Measurements from ENCODE around the gene EHD1. TPM values are rescaled to one million over a fixed set of nuclear protein-coding genes. Genes with fewer than 3 reads are reported as not detected.

Gene EHD1
- total and polyA plus RNA-seq, 3 donors from 2014 or later = 230 to 455 (median 328) TPM

DNA sequence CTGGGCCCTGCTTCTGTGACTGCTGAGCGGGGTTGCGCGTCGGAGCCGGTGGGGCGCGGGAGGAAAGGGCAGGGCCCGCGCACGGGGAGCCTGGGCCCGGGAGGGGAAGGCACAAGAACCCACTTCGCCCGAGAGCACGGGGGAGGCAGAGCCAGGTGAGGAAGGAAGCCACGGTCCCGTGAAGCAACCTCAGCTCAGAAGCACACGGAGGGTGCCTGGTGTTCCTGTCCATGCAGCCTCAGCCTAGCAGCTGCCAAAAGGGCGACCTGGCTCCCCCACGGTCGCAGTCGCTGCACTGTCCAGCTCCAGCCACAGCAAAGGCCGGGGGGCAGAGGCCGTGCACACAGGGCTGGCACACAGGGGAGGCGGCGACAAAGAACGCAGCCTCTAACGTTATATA is 24.7 kb downstream of the EHD1 start:
- TF ChIP-seq, protein P1, sequence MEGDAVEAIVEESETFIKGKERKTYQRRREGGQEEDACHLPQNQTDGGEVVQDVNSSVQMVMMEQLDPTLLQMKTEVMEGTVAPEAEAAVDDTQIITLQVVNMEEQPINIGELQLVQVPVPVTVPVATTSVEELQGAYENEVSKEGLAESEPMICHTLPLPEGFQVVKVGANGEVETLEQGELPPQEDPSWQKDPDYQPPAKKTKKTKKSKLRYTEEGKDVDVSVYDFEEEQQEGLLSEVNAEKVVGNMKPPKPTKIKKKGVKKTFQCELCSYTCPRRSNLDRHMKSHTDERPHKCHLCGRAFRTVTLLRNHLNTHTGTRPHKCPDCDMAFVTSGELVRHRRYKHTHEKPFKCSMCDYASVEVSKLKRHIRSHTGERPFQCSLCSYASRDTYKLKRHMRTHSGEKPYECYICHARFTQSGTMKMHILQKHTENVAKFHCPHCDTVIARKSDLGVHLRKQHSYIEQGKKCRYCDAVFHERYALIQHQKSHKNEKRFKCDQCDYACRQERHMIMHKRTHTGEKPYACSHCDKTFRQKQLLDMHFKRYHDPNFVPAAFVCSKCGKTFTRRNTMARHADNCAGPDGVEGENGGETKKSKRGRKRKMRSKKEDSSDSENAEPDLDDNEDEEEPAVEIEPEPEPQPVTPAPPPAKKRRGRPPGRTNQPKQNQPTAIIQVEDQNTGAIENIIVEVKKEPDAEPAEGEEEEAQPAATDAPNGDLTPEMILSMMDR (IDR thresholded peaks at IDR 0.05) = no peak
- no peak for TF ChIP-seq POLR2A (IDR thresholded peaks at IDR 0.05)

DNA sequence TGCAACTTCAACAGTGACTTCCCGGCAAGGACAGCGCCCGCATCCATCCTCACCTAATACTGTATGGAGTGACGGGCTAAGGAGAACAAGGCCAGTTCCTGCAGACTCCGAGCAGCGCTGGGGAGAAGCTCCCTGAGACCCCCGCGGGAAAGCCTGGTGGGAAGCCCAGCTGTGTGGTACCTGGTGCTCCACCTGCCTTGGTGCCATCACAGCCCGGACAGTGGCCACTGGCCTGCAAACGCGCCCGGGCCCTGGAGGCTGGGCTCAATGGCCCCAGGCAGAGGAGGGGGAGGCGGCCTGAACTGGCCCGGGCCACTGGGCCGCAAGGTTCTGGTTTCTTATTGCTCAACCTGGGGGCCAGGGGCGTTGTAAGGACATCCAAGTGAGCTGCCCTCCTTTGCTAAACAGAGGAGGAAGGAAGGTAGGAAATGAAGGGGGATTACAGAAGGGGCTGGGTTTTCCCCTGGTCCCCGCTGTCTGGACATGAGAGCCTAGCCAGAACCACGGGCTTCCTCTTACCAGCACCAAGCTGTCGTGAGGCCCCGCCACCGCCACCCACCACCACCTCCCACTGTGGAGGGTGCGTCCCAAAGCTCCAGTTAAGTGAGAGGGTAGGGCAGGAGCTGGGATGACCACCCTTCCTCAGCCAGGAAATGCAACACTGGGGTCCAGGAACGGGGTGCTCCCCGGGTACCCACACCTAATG is 25.5 kb downstream of the EHD1 start:
- Histone ChIP-seq H3K27me3 (no peaks in the 10 kb centered on the region), H3K9me3 (no peaks in the 10 kb centered on the region), H3K4me3 (no peak overlapping the region), H3K4me1 (peaks cover 17% of the 10 kb centered on the region), H3K27ac (no peak overlapping the region), H3K36me3 (ENCODE audit: low read depth, missing control alignments) (no peaks in the 10 kb centered on the region)
- 86 to 88% methylated on average over 20 to 24 of the region's 24 CpGs for WGBS, 2 donors
- intact Hi-C loops (cut with DNase I; ENCODE audit: low total_unique reads) = no loop called here
- DNase-seq = no peak
- TF ChIP-seq, protein P1 (IDR thresholded peaks at IDR 0.05) = no peak
- no peak for TF ChIP-seq POLR2A (IDR thresholded peaks at IDR 0.05)

More for the DNA sequence above, 24.7 kb downstream of the EHD1 start:
- no peaks in the 10 kb centered on the region for H3K36me3 ChIP-seq (ENCODE audit: low read depth, missing control alignments)
- no peak overlapping the region for H3K27ac ChIP-seq
- no peak overlapping the region for H3K4me3 ChIP-seq
- H3K4me1 ChIP-seq = peaks cover 17% of the 10 kb centered on the region
- no peaks in the 10 kb centered on the region for H3K27me3 ChIP-seq
- DNase-seq = no peak
- 80 to 88% methylated on average over 27 of the region's 27 CpGs for WGBS, 2 donors
- intact Hi-C loops (cut with DNase I; ENCODE audit: low total_unique reads) = no loop called here
- no peaks in the 10 kb centered on the region for H3K9me3 ChIP-seq

DNA sequence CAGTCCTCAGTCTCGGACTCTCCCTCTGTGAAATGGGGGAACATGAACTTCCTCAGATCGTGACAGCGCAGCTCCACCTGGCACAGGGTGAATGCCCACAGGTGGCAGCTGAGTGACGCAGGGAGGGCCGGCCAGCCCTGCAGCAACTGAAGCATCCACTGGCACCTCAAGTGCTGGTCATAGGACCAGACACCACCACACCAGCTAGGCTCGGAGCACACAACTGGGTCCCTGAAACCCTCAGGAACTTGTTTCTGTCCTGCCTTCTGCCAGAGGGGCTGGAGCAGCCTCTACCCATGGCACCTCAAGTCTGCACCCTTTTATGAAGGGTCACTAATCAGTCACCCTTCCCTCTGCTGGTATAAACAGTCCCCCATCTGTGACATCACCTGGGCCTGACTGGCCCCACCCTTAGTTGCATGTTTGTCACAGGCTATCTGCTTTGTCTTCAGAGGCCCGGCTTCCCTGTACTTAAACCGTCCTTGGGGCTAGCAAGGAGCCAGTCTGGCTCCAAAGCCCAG is 26.5 kb downstream of the EHD1 start:
- DNase-seq = no peak
- 82 to 91% methylated on average over 8 of the region's 8 CpGs for WGBS, 2 donors
- Histone ChIP-seq H3K27ac (no peak overlapping the region), H3K9me3 (no peaks in the 10 kb centered on the region), H3K36me3 (ENCODE audit: low read depth, missing control alignments) (no peaks in the 10 kb centered on the region), H3K4me3 (no peak overlapping the region), H3K27me3 (no peaks in the 10 kb centered on the region), H3K4me1 (peaks cover 20% of the 10 kb centered on the region)
- intact Hi-C loops (cut with DNase I; ENCODE audit: low total_unique reads) = no loop called here
- TF ChIP-seq, protein P1 (IDR thresholded peaks at IDR 0.05) = no peak
- no peak for TF ChIP-seq POLR2A (IDR thresholded peaks at IDR 0.05)

DNA sequence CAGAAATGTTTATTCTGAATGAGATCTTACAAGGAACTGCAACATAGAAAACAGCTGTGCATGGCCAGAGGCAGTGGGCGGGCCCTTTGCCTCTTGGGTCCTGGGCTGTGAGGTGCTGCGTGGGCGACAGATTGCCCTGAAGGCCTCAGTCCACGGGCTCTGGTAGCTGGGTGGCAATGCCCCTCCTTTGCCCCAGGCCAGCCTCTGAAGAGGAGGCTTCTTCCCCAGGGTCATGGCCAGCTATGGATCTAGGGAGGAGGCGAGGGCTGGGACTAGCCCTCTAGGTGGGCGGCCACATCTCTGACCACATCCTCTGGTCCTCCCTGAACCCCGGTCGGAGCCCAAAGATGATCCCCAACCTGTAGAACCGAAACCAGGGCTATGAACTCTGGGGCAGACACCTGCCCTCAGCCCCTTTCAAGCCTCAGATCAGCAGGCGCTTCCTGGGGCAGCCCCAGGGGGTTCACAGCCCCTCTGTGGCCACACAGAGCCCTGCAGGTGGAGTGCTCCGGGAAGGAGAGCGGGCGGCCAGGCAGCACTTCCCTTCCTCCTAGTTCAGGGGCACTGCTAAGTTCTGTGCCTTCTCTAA is 27.3 kb downstream of the EHD1 start:
- Histone ChIP-seq H3K36me3 (ENCODE audit: low read depth, missing control alignments) (no peaks in the 10 kb centered on the region), H3K27me3 (no peaks in the 10 kb centered on the region), H3K9me3 (no peaks in the 10 kb centered on the region), H3K27ac (no peak overlapping the region), H3K4me1 (peaks cover 15% of the 10 kb centered on the region), H3K4me3 (no peak overlapping the region)
- TF ChIP-seq, protein P1 (IDR thresholded peaks at IDR 0.05) = no peak
- TF ChIP-seq POLR2A (IDR thresholded peaks at IDR 0.05) = no peak
- 55 to 68% methylated on average over 4 to 12 of the region's 13 CpGs for WGBS, 2 donors
- intact Hi-C loops (cut with DNase I; ENCODE audit: low total_unique reads) = no loop called here
- no peak for DNase-seq

Measured in testis (tissue), 3 donors.